ENCODE data around the gene MTCL1.

The MTCL1 gene

GRCh38 chr18:8881103-8881502, 175.7 kb downstream of the MTCL1 start:
- no peak for DNase-seq (ENCODE audit: low read depth, low spot score)
- no peak overlapping the region for H3K27ac ChIP-seq

Data from epithelial cell of prostate (primary cell).